Mucosa of descending colon (tissue), 3 donors: ENCODE measurements around the gene MRAP. TPM values are rescaled to one million over a fixed set of nuclear protein-coding genes. Genes with fewer than 3 reads are reported as not detected.

Experiments used
- ATAC-seq: fragments of 200-7000 bp; cut with Tn5 transposase; one replicate; pipeline ENCODE4 v1.9.1; 2020; ENCODE audit warnings: mild to moderate bottlenecking, moderate library complexity
- DNase-seq, 3 donors: peaks; one replicate each; pipeline ENCODE4 v3.0.0-alpha.2; 2020
- H3K36me3 ChIP-seq: fragments of 200-600 bp; one replicate; pipeline ENCODE4 v1.8.0; 2021; ENCODE audit warnings: low read depth, mild to moderate bottlenecking
- H3K4me1 ChIP-seq: fragments of 200-600 bp; one replicate; pipeline ENCODE4 v1.8.0; 2021; ENCODE audit warnings: low read depth, mild to moderate bottlenecking
- H3K4me3 ChIP-seq: fragments of 200-600 bp; one replicate; pipeline ENCODE4 v1.8.0; 2021; ENCODE audit warnings: mild to moderate bottlenecking
- H3K9me3 ChIP-seq: fragments of 200-600 bp; one replicate; pipeline ENCODE4 v1.8.0; 2021; ENCODE audit warnings: mild to moderate bottlenecking
- intact Hi-C, 2 donors: fragments of 100-400 bp; cut with DNase I in 1 of 2; cut with micrococcal nuclease in 1 of 2; formaldehyde crosslinking; loops; one replicate each; pipeline versions ENCODE4 v1.11.0 to v1.11.1; 2022; cut with DNase I, micrococcal nuclease
- total RNA-seq, 3 donors: library from RNA; stranded (reverse); fragmentation: NEBNext Ultra II Directional in 2 of 3; extraction: Animal tissue kit (Norgen Biotek cat#: 25700) in 2 of 3; gene quantifications; one replicate each; pipeline versions ENCODE4 v1.2.1 to v1.2.4, GENCODE V29; 2021 to 2023
- TF ChIP-seq, protein P1 (sequence below): fragments of 200-600 bp; IDR thresholded peaks from one replicate; pipeline ENCODE4 v1.8.0; 2022; ENCODE audit warnings: antibody characterized with exemption, mild to moderate bottlenecking
- donor health status: DM: no; HTN: no; CAD: no; lungs with moderate emphysema.
- donor health status: DM: no; HTN: no; CAD: no.
- donor health status: DM: no; HTN: yes; CAD: no.

The MRAP gene
- total RNA-seq, 3 donors from 2014 or later: not detected

DNA sequence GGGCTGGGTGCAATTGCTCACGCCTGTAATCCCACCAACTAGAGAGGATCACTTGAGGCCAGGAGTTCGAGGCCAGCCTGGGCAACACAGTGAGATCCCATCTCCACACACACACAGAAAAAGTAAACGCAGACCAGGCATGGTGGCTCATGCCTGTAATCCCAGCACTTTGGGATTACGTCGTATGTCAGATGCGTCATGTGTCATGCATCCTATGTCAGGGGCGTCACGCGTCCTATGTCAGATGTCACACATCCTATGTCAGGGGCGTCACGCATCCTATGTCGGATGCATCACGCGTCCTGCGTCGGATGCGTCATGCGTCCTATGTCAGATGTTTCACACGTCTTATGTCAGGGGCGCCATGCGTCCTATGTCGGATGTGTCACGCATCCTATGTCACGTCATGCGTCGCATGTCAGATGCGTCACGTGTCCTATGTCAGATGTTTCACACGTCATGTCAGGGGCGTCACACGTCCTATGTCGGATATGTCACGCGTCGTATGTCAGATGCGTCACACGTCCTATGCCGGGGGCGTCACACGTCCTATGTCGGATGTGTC, 1.5 kb downstream of the MRAP start:
- DNase-seq (no peak), ATAC-seq (no peak)
- H3K4me3 ChIP-seq: no peak overlapping the region
- H3K4me1 ChIP-seq: no peaks in the 10 kb centered on the region
- H3K36me3 ChIP-seq: no peaks in the 10 kb centered on the region
- intact Hi-C loops: no loop called here
- H3K9me3 ChIP-seq: no peaks in the 10 kb centered on the region
- TF ChIP-seq, protein P1, sequence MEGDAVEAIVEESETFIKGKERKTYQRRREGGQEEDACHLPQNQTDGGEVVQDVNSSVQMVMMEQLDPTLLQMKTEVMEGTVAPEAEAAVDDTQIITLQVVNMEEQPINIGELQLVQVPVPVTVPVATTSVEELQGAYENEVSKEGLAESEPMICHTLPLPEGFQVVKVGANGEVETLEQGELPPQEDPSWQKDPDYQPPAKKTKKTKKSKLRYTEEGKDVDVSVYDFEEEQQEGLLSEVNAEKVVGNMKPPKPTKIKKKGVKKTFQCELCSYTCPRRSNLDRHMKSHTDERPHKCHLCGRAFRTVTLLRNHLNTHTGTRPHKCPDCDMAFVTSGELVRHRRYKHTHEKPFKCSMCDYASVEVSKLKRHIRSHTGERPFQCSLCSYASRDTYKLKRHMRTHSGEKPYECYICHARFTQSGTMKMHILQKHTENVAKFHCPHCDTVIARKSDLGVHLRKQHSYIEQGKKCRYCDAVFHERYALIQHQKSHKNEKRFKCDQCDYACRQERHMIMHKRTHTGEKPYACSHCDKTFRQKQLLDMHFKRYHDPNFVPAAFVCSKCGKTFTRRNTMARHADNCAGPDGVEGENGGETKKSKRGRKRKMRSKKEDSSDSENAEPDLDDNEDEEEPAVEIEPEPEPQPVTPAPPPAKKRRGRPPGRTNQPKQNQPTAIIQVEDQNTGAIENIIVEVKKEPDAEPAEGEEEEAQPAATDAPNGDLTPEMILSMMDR: no peak

DNA sequence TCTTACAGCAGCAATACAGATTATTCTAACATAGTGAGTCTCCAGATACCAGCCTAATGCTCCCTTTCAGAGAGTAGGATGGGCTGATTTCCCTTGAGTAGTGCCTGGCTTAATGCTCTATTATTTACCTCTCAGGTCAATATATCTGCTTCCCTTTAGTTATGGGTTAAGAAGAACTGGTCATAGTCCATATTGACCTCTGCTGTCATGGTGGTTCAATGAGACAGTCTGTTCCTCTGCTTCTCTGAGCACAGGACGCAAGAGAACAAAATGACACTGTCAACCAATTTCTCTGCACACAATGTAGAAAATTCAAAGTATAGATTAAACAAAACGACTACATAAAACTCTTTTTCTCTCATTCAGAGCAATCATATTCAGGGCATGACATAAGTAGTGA, 2.9 kb downstream of the MRAP start:
- TF ChIP-seq, protein P1: no peak
- H3K36me3 ChIP-seq: no peaks in the 10 kb centered on the region
- no peak overlapping the region for H3K4me3 ChIP-seq
- ATAC-seq (no peak), DNase-seq (no peak)
- intact Hi-C loops: no loop called here
- no peaks in the 10 kb centered on the region for H3K4me1 ChIP-seq
- no peaks in the 10 kb centered on the region for H3K9me3 ChIP-seq

GRCh38 chr21:32302560-32302959, 3.9 kb downstream of the MRAP start:
- Histone ChIP-seq H3K4me3 (no peak overlapping the region), H3K4me1 (no peaks in the 10 kb centered on the region), H3K9me3 (no peaks in the 10 kb centered on the region), H3K36me3 (no peaks in the 10 kb centered on the region)
- intact Hi-C loops: no loop called here
- ATAC-seq (no peak), DNase-seq (no peak)
- TF ChIP-seq, protein P1: no peak

DNA sequence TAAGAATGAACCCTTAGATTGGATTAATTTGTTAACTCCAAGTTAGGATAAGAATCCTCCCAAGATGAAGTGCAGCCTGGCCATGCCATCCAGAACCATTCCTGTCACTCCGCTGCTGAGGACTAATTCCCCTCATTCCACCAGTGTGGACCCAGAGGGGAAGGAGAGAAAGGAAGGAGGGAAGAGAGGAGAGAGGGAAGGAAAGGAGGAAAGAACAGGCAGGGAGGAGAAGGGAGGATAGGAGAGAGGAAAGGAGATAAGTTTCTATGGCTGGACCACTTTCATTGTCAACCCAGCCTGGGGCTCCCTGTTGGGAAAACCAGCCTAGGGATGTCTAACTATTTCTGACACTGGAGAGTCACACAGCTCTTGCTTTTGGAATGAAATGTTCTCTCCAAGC, 4.7 kb downstream of the MRAP start:
- intact Hi-C loops: no loop called here
- ATAC-seq (no peak), DNase-seq (no peak)

GRCh38 chr21:32304998-32305397, 6.3 kb downstream of the MRAP start:
- H3K4me1 ChIP-seq: no peaks in the 10 kb centered on the region
- no peak overlapping the region for H3K4me3 ChIP-seq
- ATAC-seq (no peak), DNase-seq (no peak)
- TF ChIP-seq, protein P1: no peak
- no peaks in the 10 kb centered on the region for H3K36me3 ChIP-seq
- intact Hi-C loops: no loop called here
- H3K9me3 ChIP-seq: no peaks in the 10 kb centered on the region

More for the DNA sequence above, 4.7 kb downstream of the MRAP start:
- no peak overlapping the region for H3K4me3 ChIP-seq
- H3K36me3 ChIP-seq: no peaks in the 10 kb centered on the region
- H3K9me3 ChIP-seq: no peaks in the 10 kb centered on the region
- H3K4me1 ChIP-seq: no peaks in the 10 kb centered on the region
- TF ChIP-seq, protein P1: no peak
